K562 (cell line): ENCODE results near the gene PPP1CB. TPM values are rescaled to one million over a fixed set of nuclear protein-coding genes. Genes with fewer than 3 reads are reported as not detected.
A peak's percentile ranks its signal among the peaks of the same experiment; 100 is the strongest.

ENCODE experiments used
- ATF1 ChIP-seq, 2 experiments: fragments of 450-650 bp in 1 of 2; IDR thresholded peaks; 2 replicates each; pipeline ENCODE4 v1.6.1; 2016; ENCODE audit warnings: missing compliant biosample characterization in 1 of 2, missing genetic modification characterization in 1 of 2
- BCOR ChIP-seq: fragments of 450-650 bp; IDR thresholded peaks from 2 replicates; pipeline ENCODE4 v1.6.1; 2016
- ELF1 ChIP-seq: fragments of 200-800 bp; sonication (Bioruptor generic); IDR thresholded peaks from 2 replicates; pipeline ENCODE4 v1.6.1; 2016; ENCODE audit warnings: missing genetic modification characterization, missing compliant biosample characterization
- FOXJ2 ChIP-seq: fragments of 200-800 bp; sonication (Bioruptor generic); IDR thresholded peaks from 2 replicates; pipeline ENCODE4 v1.6.1; 2016; ENCODE audit warnings: missing genetic modification characterization, missing compliant biosample characterization
- GTF2F1 ChIP-seq: IDR thresholded peaks from 2 replicates; pipeline ENCODE4 v1.6.1; 2011; ENCODE audit warnings: low read depth, low read length, improper control_type of control experiment
- KAT7 ChIP-seq: sonication (generic); formaldehyde crosslinking; IDR thresholded peaks from 2 replicates; pipeline ENCODE4 v1.8.0; 2022; ENCODE audit warnings: missing genetic modification reagents, mild to moderate bottlenecking, borderline replicate concordance
- MEF2D ChIP-seq: conservative IDR thresholded peaks from 2 replicates; pipeline ENCODE4 v1.6.1; 2016; ENCODE audit warnings: low read depth, missing genetic modification characterization, missing compliant biosample characterization
- MTA3 ChIP-seq: fragments of 450-650 bp; formaldehyde crosslinking; IDR thresholded peaks from 2 replicates; pipeline ENCODE4 v1.6.1; 2017; ENCODE audit warnings: mild to moderate bottlenecking, borderline replicate concordance
- MXI1 ChIP-seq: IDR thresholded peaks from 2 replicates; pipeline ENCODE4 v1.6.1; 2011; ENCODE audit warnings: low read depth, mild to moderate bottlenecking, improper control_type of control experiment, low read length
- NFIC ChIP-seq: fragments of 450-650 bp; IDR thresholded peaks from 2 replicates; pipeline ENCODE4 v1.6.1; 2017; ENCODE audit warnings: mild to moderate bottlenecking, inconsistent platforms
- OTX1 ChIP-seq: fragments of 450-650 bp; formaldehyde crosslinking; IDR thresholded peaks from 2 replicates; pipeline ENCODE4 v1.4.0; 2022; ENCODE audit warnings: mild to moderate bottlenecking
- RAD21 ChIP-seq, 2 experiments: fragments of 250-450 bp in 1 of 2; fragments of 450-650 bp in 1 of 2; sonication (Bioruptor Pico) in 1 of 2; formaldehyde crosslinking in 1 of 2; IDR thresholded peaks in 1 of 2; conservative IDR thresholded peaks in 1 of 2; 2 replicates each; pipeline versions ENCODE4 v1.4.0 to v1.8.0; 2020 to 2022; ENCODE audit warnings: mild to moderate bottlenecking in 2 of 2, moderate library complexity in 1 of 2
- TCF7 ChIP-seq: sonication (generic); IDR thresholded peaks from 2 replicates; pipeline ENCODE4 v1.6.1; 2016; ENCODE audit warnings: antibody characterized with exemption, borderline replicate concordance
- ZNF217 ChIP-seq: sonication (generic); formaldehyde crosslinking; IDR thresholded peaks from 2 replicates; pipeline ENCODE4 v1.8.0; 2022; ENCODE audit warnings: mild to moderate bottlenecking, missing genetic modification reagents
- ZNF444 ChIP-seq: fragments of 250-450 bp; sonication (Bioruptor Pico); IDR thresholded peaks from 2 replicates; pipeline ENCODE4 v1.4.0; 2020; ENCODE audit warnings: mild to moderate bottlenecking, moderate library complexity
- ZNF76 ChIP-seq: fragments of 250-450 bp; sonication (Bioruptor Pico); IDR thresholded peaks from 2 replicates; pipeline ENCODE4 v1.4.0; 2020; ENCODE audit warnings: mild to moderate bottlenecking, moderate library complexity, borderline replicate concordance
- polyA plus RNA-seq, 8 experiments: library from polyadenylated mRNA; depleted of rRNA in 4 of 8; stranded (reverse) in 5 of 8; unstranded in 3 of 8; fragments of >200 nt; fragmentation: Nextera tagmentation in 2 of 8; fragmentation: Illumina TruSeq in 1 of 8; extraction: Ambion mirVana in 2 of 8; extraction: Trizol in 1 of 8; gene quantifications; 2 replicates each; pipeline versions ENCODE4 v1.2.1 to v1.2.3, GENCODE V29; 2011 to 2014; ENCODE audit warnings: inconsistent platforms in 1 of 8, missing spikeins in 1 of 8
- total RNA-seq, 7 experiments: library from RNA; depleted of rRNA in 6 of 7; stranded (reverse); fragments of >200 nt in 6 of 7; fragmentation: Illumina TruSeq in 2 of 7; extraction: Trizol in 2 of 7; gene quantifications; 2 replicates each; pipeline versions ENCODE4 v1.2.1 to v1.2.3, GENCODE V29; 2011 to 2021; ENCODE audit warnings: low replicate concordance in 1 of 7
- TF ChIP-seq, protein P1 (sequence below): fragments of 250-450 bp; sonication (Bioruptor Pico); IDR thresholded peaks from 2 replicates; pipeline ENCODE4 v1.8.0; 2022; ENCODE audit warnings: moderate library complexity, mild to moderate bottlenecking, inconsistent platforms
- TF ChIP-seq, protein P2 (sequence below): IDR thresholded peaks from 2 replicates; pipeline ENCODE4 v1.6.1; 2014; ENCODE audit warnings: antibody characterized with exemption
- TF ChIP-seq, protein P3 (sequence below), 2 experiments: fragments of 150-350 bp in 1 of 2; IDR thresholded peaks; 2 replicates each; pipeline ENCODE4 v1.6.1; 2012 to 2016; ENCODE audit warnings: low read depth in 2 of 2, low read length in 2 of 2, mild to moderate bottlenecking in 1 of 2, moderate library complexity in 1 of 2

PPP1CB gene
- total and polyA plus RNA-seq, 9 of the 15 experiments (the other 6 are each of a cell fraction or from before 2014, with no cell fraction given) = 25.6 to 118 (median 58.9) TPM

DNA sequence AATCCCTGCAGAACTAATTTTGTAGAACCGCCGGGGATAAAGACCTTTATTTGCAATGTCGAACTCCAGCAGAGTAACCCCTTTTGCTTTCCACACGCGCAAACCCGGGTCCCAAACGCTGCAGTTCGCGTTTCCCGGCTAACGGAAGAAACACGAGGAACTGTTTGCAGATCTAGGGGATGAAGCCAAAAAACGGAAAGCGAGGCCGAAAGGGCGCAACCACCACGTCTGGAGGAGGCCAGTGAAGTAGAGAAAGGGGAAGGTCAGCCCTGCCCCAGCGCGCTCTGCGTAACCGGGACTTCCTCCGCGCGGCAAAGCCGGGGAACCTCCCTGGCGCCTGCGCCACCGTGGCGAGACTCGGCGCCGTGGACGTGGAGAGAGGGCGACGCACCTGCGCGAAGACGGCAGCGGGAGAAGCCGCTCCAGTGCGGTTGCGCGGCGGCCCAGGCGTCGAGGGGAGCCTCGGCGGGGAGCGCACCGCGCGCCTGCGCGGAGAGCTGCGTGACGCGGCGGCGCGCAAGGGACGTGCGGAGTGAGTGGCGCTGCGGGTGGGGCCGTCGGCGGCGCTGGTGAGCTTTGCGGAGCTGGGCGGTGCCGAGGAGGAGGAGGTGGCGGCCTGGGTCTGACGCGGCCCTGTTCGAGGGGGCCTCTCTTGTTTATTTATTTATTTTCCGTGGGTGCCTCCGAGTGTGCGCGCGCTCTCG is at the start of gene PPP1CB (continued):
- TF ChIP-seq MTA3 (peak; percentile 91), NFIC (peak; percentile 59), MEF2D (no peak), ZNF444 (CRISPR knock-in tag) (no peak), KAT7 (no peak; the same call in 1 of the 2 replicates), RAD21 (CRISPR knock-in tag; conservative IDR thresholded peaks at IDR 0.05 in 1 of 2, IDR thresholded peaks at IDR 0.05 in 1 of 2) (no peak), TCF7 (no peak), GTF2F1 (0 out of 2 replicates have a peak, but pooled peaks have one; percentile 59), ATF1 (CRISPR knock-in tag; IDR thresholded peaks at IDR 0.05) (peak; percentile 76), ATF1 (tag; IDR thresholded peaks at IDR 0.05) (peak; percentile 94), ZNF76 (CRISPR knock-in tag) (no peak), FOXJ2 (tag) (0 out of 2 replicates have a peak, but pooled peaks have one; percentile 5), BCOR (0 out of 2 replicates have a peak, but pooled peaks have one; percentile 39), MXI1 (no peak), ELF1 (tag) (0 out of 2 replicates have a peak, but pooled peaks have one; percentile 4), OTX1 (0 out of 2 replicates have a peak, but pooled peaks have one; percentile 62), ZNF217 (no peak)
- TF ChIP-seq, protein P1, sequence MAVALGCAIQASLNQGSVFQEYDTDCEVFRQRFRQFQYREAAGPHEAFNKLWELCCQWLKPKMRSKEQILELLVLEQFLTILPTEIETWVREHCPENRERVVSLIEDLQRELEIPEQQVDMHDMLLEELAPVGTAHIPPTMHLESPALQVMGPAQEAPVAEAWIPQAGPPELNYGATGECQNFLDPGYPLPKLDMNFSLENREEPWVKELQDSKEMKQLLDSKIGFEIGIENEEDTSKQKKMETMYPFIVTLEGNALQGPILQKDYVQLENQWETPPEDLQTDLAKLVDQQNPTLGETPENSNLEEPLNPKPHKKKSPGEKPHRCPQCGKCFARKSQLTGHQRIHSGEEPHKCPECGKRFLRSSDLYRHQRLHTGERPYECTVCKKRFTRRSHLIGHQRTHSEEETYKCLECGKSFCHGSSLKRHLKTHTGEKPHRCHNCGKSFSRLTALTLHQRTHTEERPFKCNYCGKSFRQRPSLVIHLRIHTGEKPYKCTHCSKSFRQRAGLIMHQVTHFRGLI (CRISPR knock-in tag) = 0 out of 2 replicates have a peak, but pooled peaks have one; percentile 37
- TF ChIP-seq, protein P2, sequence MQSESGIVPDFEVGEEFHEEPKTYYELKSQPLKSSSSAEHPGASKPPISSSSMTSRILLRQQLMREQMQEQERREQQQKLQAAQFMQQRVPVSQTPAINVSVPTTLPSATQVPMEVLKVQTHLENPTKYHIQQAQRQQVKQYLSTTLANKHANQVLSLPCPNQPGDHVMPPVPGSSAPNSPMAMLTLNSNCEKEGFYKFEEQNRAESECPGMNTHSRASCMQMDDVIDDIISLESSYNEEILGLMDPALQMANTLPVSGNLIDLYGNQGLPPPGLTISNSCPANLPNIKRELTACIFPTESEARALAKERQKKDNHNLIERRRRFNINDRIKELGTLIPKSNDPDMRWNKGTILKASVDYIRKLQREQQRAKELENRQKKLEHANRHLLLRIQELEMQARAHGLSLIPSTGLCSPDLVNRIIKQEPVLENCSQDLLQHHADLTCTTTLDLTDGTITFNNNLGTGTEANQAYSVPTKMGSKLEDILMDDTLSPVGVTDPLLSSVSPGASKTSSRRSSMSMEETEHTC = no peak
- TF ChIP-seq, protein P3, sequence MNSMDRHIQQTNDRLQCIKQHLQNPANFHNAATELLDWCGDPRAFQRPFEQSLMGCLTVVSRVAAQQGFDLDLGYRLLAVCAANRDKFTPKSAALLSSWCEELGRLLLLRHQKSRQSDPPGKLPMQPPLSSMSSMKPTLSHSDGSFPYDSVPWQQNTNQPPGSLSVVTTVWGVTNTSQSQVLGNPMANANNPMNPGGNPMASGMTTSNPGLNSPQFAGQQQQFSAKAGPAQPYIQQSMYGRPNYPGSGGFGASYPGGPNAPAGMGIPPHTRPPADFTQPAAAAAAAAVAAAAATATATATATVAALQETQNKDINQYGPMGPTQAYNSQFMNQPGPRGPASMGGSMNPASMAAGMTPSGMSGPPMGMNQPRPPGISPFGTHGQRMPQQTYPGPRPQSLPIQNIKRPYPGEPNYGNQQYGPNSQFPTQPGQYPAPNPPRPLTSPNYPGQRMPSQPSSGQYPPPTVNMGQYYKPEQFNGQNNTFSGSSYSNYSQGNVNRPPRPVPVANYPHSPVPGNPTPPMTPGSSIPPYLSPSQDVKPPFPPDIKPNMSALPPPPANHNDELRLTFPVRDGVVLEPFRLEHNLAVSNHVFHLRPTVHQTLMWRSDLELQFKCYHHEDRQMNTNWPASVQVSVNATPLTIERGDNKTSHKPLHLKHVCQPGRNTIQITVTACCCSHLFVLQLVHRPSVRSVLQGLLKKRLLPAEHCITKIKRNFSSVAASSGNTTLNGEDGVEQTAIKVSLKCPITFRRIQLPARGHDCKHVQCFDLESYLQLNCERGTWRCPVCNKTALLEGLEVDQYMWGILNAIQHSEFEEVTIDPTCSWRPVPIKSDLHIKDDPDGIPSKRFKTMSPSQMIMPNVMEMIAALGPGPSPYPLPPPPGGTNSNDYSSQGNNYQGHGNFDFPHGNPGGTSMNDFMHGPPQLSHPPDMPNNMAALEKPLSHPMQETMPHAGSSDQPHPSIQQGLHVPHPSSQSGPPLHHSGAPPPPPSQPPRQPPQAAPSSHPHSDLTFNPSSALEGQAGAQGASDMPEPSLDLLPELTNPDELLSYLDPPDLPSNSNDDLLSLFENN (IDR thresholded peaks at IDR 0.05; ENCODE audit: low read depth in 2 of 2, low read length in 2 of 2) = 0 out of 4 replicates have a peak, but pooled peaks of 1 of the 2 experiments have one; percentile 4
